Measurements from ENCODE around the gene MALAT1.
"Not testable (repeated sequence)": the region's sequence is repeated elsewhere in the genome, so short reads cannot be mapped to it uniquely, and the experiment has no call there.

The MALAT1 gene

DNA sequence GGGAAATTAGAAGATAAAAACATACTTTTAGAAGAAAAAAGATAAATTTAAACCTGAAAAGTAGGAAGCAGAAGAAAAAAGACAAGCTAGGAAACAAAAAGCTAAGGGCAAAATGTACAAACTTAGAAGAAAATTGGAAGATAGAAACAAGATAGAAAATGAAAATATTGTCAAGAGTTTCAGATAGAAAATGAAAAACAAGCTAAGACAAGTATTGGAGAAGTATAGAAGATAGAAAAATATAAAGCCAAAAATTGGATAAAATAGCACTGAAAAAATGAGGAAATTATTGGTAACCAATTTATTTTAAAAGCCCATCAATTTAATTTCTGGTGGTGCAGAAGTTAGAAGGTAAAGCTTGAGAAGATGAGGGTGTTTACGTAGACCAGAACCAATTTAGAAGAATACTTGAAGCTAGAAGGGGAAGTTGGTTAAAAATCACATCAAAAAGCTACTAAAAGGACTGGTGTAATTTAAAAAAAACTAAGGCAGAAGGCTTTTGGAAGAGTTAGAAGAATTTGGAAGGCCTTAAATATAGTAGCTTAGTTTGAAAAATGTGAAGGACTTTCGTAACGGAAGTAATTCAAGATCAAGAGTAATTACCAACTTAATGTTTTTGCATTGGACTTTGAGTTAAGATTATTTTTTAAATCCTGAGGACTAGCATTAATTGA lies 1.0 kb downstream of the MALAT1 start:
- no peak for DNase-seq

DNA sequence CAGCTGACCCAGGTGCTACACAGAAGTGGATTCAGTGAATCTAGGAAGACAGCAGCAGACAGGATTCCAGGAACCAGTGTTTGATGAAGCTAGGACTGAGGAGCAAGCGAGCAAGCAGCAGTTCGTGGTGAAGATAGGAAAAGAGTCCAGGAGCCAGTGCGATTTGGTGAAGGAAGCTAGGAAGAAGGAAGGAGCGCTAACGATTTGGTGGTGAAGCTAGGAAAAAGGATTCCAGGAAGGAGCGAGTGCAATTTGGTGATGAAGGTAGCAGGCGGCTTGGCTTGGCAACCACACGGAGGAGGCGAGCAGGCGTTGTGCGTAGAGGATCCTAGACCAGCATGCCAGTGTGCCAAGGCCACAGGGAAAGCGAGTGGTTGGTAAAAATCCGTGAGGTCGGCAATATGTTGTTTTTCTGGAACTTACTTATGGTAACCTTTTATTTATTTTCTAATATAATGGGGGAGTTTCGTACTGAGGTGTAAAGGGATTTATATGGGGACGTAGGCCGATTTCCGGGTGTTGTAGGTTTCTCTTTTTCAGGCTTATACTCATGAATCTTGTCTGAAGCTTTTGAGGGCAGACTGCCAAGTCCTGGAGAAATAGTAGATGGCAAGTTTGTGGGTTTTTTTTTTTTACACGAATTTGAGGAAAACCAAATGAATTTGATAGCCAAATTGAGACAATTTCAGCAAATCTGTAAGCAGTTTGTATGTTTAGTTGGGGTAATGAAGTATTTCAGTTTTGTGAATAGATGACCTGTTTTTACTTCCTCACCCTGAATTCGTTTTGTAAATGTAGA lies 1.7 kb downstream of the MALAT1 start:
- DNase-seq: no peak

DNA sequence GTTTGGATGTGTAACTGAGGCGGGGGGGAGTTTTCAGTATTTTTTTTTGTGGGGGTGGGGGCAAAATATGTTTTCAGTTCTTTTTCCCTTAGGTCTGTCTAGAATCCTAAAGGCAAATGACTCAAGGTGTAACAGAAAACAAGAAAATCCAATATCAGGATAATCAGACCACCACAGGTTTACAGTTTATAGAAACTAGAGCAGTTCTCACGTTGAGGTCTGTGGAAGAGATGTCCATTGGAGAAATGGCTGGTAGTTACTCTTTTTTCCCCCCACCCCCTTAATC lies 2.3 kb downstream of the MALAT1 start:
- DNase-seq: no peak

DNA sequence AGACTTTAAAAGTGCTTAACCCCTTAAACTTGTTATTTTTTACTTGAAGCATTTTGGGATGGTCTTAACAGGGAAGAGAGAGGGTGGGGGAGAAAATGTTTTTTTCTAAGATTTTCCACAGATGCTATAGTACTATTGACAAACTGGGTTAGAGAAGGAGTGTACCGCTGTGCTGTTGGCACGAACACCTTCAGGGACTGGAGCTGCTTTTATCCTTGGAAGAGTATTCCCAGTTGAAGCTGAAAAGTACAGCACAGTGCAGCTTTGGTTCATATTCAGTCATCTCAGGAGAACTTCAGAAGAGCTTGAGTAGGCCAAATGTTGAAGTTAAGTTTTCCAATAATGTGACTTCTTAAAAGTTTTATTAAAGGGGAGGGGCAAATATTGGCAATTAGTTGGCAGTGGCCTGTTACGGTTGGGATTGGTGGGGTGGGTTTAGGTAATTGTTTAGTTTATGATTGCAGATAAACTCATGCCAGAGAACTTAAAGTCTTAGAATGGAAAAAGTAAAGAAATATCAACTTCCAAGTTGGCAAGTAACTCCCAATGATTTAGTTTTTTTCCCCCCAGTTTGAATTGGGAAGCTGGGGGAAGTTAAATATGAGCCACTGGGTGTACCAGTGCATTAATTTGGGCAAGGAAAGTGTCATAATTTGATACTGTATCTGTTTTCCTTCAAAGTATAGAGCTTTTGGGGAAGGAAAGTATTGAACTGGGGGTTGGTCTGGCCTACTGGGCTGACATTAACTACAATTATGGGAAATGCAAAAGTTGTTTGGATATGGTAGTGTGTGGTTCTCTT lies 2.8 kb downstream of the MALAT1 start:
- no peak for DNase-seq

DNA sequence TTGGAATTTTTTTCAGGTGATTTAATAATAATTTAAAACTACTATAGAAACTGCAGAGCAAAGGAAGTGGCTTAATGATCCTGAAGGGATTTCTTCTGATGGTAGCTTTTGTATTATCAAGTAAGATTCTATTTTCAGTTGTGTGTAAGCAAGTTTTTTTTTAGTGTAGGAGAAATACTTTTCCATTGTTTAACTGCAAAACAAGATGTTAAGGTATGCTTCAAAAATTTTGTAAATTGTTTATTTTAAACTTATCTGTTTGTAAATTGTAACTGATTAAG lies 3.4 kb downstream of the MALAT1 start:
- no peak for DNase-seq

DNA sequence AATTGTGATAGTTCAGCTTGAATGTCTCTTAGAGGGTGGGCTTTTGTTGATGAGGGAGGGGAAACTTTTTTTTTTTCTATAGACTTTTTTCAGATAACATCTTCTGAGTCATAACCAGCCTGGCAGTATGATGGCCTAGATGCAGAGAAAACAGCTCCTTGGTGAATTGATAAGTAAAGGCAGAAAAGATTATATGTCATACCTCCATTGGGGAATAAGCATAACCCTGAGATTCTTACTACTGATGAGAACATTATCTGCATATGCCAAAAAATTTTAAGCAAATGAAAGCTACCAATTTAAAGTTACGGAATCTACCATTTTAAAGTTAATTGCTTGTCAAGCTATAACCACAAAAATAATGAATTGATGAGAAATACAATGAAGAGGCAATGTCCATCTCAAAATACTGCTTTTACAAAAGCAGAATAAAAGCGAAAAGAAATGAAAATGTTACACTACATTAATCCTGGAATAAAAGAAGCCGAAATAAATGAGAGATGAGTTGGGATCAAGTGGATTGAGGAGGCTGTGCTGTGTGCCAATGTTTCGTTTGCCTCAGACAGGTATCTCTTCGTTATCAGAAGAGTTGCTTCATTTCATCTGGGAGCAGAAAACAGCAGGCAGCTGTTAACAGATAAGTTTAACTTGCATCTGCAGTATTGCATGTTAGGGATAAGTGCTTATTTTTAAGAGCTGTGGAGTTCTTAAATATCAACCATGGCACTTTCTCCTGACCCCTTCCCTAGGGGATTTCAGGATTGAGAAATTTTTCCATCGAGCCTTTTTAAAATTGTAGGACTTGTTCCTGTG lies 3.9 kb downstream of the MALAT1 start:
- no peak for DNase-seq

DNA sequence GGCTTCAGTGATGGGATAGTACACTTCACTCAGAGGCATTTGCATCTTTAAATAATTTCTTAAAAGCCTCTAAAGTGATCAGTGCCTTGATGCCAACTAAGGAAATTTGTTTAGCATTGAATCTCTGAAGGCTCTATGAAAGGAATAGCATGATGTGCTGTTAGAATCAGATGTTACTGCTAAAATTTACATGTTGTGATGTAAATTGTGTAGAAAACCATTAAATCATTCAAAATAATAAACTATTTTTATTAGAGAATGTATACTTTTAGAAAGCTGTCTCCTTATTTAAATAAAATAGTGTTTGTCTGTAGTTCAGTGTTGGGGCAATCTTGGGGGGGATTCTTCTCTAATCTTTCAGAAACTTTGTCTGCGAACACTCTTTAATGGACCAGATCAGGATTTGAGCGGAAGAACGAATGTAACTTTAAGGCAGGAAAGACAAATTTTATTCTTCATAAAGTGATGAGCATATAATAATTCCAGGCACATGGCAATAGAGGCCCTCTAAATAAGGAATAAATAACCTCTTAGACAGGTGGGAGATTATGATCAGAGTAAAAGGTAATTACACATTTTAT lies 4.6 kb downstream of the MALAT1 start:
- no peak for DNase-seq

DNA sequence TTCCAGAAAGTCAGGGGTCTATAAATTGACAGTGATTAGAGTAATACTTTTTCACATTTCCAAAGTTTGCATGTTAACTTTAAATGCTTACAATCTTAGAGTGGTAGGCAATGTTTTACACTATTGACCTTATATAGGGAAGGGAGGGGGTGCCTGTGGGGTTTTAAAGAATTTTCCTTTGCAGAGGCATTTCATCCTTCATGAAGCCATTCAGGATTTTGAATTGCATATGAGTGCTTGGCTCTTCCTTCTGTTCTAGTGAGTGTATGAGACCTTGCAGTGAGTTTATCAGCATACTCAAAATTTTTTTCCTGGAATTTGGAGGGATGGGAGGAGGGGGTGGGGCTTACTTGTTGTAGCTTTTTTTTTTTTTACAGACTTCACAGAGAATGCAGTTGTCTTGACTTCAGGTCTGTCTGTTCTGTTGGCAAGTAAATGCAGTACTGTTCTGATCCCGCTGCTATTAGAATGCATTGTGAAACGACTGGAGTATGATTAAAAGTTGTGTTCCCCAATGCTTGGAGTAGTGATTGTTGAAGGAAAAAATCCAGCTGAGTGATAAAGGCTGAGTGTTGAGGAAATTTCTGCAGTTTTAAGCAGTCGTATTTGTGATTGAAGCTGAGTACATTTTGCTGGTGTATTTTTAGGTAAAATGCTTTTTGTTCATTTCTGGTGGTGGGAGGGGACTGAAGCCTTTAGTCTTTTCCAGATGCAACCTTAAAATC lies 5.3 kb downstream of the MALAT1 start:
- DNase-seq: no peak

DNA sequence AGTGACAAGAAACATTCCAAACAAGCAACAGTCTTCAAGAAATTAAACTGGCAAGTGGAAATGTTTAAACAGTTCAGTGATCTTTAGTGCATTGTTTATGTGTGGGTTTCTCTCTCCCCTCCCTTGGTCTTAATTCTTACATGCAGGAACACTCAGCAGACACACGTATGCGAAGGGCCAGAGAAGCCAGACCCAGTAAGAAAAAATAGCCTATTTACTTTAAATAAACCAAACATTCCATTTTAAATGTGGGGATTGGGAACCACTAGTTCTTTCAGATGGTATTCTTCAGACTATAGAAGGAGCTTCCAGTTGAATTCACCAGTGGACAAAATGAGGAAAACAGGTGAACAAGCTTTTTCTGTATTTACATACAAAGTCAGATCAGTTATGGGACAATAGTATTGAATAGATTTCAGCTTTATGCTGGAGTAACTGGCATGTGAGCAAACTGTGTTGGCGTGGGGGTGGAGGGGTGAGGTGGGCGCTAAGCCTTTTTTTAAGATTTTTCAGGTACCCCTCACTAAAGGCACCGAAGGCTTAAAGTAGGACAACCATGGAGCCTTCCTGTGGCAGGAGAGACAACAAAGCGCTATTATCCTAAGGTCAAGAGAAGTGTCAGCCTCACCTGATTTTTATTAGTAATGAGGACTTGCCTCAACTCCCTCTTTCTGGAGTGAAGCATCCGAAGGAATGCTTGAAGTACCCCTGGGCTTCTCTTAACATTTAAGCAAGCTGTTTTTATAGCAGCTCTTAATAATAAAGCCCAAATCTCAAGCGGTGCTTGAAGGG lies 6.0 kb downstream of the MALAT1 start:
- DNase-seq: no peak

DNA sequence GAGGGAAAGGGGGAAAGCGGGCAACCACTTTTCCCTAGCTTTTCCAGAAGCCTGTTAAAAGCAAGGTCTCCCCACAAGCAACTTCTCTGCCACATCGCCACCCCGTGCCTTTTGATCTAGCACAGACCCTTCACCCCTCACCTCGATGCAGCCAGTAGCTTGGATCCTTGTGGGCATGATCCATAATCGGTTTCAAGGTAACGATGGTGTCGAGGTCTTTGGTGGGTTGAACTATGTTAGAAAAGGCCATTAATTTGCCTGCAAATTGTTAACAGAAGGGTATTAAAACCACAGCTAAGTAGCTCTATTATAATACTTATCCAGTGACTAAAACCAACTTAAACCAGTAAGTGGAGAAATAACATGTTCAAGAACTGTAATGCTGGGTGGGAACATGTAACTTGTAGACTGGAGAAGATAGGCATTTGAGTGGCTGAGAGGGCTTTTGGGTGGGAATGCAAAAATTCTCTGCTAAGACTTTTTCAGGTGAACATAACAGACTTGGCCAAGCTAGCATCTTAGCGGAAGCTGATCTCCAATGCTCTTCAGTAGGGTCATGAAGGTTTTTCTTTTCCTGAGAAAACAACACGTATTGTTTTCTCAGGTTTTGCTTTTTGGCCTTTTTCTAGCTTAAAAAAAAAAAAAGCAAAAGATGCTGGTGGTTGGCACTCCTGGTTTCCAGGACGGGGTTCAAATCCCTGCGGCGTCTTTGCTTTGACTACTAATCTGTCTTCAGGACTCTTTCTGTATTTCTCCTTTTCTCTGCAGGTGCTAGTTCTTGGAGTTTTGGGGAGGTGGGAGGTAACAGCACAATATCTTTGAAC lies 6.8 kb downstream of the MALAT1 start:
- no peak for DNase-seq

DNA sequence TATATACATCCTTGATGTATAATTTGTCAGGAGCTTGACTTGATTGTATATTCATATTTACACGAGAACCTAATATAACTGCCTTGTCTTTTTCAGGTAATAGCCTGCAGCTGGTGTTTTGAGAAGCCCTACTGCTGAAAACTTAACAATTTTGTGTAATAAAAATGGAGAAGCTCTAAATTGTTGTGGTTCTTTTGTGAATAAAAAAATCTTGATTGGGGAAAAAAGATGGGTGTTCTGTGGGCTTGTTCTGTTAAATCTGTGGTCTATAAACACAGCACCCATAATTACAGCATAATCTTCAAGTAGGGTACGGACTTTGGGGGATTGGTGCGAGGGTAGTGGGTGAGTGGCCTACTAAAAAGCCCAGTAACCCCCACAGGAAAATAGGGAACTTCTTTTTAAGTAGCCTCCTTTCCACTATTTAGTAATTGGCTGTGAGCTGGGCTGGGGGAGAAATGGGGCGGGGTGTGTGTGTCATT lies 7.5 kb downstream of the MALAT1 start:
- DNase-seq: no peak

DNA sequence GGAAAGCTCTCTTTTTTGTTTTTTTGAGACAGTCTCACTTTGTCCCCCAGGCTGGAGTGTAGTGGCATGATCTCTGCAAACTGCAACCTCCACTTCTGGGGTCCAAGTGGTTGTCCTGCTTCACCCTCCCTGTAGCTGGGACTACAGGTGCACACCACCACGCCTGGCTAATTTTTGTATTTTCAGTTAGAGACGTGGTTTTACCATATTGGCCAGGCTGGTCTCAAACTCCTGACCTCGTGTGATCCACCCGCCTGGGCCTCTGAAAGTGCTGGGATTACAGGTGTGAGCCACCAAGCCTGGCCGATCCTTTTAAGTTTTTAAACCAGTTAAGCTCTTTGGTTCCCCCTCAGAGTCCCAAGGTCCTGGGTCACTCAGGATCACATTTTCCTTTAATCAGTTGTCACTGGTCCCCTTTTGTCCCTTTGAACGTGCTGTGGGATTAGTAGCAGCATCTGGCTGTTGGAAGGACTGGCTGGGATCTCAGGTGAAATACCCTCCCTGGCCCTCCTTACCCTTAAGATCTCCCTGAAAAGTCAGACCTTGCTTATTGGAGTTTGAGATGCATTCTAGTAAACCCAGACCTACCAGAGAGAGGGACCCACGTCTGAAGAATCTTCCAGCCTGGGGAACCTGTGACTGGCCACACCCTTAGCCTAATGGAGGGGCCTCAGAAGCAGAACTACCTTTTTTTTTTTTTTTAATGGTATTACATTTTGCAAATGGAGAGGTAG lies 8.1 kb downstream of the MALAT1 start:
- DNase-seq: no peak

DNA sequence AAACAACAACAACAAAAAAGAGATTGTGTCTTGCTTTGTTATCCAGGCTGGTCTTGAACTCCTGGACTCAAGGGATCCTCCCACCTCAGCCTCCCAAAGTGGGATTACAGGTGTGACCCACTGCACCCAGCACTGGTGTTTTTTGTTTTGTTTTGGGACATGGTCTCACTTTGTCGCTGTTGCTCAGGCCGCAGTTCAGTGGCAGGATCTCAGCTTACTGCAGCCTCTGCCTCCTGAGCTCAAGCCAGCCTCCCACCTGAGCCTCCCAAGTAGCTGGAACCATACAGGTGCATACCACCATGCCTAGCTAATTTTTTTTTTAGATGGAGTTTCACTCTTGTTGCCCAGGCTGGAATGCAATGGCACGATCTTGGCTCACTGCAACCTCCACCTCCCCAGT lies 13.5 kb downstream of the MALAT1 start:
- not testable (repeated sequence) for DNase-seq

DNA sequence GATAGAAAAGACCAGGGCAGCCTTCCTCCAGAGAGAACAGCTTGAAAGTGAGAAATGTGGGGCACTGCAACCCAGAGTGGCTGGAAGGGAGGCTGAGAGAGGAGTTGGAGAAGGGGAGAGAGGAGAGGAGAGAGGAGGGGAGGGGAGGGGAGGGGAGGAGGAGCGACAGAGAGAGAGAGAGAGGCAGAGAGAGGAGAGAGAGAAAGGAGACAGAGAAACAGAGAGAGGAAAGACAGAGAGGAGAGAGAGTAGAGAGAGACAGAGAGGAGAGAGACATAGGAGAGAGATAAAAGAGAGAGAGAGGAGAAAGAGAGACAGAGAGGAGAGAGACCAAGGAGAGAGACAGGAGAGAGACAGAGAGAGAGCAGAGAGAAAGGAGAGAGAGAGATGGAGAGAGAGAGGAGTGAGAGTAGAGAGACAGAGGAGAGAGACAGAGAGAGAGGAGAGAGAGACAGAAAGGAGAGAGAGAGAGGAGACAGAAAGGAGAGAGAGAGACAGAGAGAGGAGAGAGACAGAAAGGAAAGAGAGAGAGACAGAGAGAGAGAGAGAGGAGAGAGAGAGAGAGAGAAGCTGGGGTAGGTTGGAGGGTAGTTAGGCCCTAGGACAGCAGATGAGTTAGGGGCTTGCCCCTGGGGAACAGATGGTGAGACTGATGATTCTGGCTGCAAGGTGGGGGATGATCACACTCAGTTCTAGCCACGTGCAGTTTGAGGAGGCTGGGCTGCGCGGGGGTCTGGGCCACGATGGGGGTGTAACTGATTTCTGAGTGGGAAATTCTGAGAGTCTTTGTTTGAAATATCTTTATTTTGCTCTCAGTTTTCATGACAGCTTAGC lies 17.5 kb downstream of the MALAT1 start:
- DNase-seq: no peak

DNA sequence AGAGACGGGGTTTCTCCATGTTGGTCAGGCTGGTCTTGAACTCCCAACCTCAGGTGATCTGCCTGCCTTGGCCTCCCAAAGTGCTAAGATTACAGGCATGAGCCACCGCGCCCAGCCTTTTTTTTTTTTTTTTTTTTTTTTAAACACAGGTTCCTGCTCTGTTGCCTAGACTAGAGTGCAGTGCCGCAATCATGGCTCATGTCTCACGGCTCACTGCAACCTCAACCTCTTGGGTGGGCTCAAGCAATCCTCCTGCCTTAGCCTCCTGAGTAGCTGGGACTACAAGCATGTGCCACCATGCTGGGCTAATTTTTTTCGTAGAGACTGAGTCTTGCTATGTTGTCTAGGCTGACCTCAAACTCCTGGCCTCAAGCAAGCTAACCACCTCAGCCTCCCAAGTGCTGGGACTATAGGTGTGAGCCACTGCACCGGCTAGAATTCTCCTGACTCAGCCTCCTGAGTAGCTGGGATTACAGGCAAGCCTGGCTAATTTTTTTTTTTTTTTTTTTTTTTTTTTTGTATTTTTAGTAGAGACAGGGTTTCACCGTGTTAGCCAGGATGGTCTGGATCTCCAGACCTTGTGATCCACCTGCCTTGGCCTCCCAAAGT lies 20.2 kb downstream of the MALAT1 start:
- DNase-seq: not testable (repeated sequence)

DNA sequence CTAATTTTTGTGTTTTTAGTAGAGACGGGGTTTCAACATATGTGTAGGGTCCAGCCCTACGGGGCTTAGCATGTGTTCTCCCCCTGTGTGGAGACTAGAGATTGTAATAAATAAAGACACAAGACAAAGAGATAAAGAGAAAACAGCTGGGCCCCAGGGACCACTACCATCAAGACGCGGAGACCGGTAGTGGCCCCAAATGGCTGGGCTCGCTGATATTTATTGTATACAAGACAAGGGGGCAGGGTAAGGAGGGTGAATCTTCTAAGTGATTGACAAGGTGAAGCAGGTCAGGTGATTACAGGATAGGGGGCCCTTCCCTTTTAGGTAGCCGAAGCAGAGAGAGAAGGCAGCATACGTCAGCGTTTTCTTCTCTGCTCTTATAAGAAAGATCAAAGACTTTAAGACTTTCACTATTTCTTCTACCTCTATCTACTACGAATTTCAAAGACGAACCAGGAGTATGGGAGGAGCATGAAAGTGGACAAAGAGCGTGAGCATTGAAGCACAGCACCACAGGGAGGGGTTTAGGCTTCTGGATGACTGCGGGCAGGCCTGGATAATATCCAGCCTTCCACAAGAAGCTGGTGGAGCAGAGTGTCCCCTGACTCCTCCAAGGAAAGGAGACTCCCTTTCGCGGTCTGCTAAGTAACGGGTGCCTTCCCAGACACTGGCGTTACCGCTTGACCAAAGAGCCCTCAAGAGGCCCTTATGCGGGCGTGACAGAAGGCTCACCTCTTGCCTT lies 23.1 kb downstream of the MALAT1 start:
- DNase-seq: not testable (repeated sequence)

Data from GF-D8 (cell line).